NCI-H146 treated with DMSO at 0.1 percent for 48 hours (cell line): Measurements from ENCODE around the gene SKIC8.

Source experiments
- DNase-seq: peaks from one replicate; lab custom pipeline; 2025; ENCODE audit not compliant: unreplicated experiment; lab: John Stamatoyannopoulos, UW

SKIC8 gene

GRCh38 chr15:78301326-78301725 lies 1.9 kb upstream of the SKIC8 start:
- no peak for DNase-seq

GRCh38 chr15:78292219-78292618 lies 7.2 kb downstream of the SKIC8 start:
- DNase-seq = no peak

GRCh38 chr15:78291698-78292097 lies 7.7 kb downstream of the SKIC8 start:
- DNase-seq = no peak

GRCh38 chr15:78291052-78291451 lies 8.4 kb downstream of the SKIC8 start:
- DNase-seq = no peak

- no peak for DNase-seq
These were observed 9.2 kb downstream of the SKIC8 start for GRCh38 chr15:78290222-78290621.

GRCh38 chr15:78284758-78285157 lies 14.7 kb downstream of the SKIC8 start:
- no peak for DNase-seq

- no peak for DNase-seq
These were observed 17.1 kb downstream of the SKIC8 start for GRCh38 chr15:78282324-78282723.

- DNase-seq = no peak
These were observed 18.9 kb downstream of the SKIC8 start for GRCh38 chr15:78280319-78281072.

- no peak for DNase-seq
These were observed 23.1 kb downstream of the SKIC8 start for GRCh38 chr15:78276064-78276943.

GRCh38 chr15:78274994-78275393 lies 24.4 kb downstream of the SKIC8 start:
- DNase-seq = no peak

- no peak for DNase-seq
These were observed 26.6 kb downstream of the SKIC8 start for GRCh38 chr15:78272776-78273175.

- no peak for DNase-seq
These were observed 27.1 kb downstream of the SKIC8 start for GRCh38 chr15:78272316-78272715.

GRCh38 chr15:78266806-78267205 lies 32.6 kb downstream of the SKIC8 start:
- DNase-seq = no peak

- DNase-seq = no peak
These were observed 33.2 kb downstream of the SKIC8 start for GRCh38 chr15:78266229-78266628.

GRCh38 chr15:78265752-78266224 lies 33.6 kb downstream of the SKIC8 start:
- no peak for DNase-seq

- no peak for DNase-seq
These were observed 34.3 kb downstream of the SKIC8 start for GRCh38 chr15:78265137-78265460.

- DNase-seq = peak; percentile 34
These were observed 34.9 kb downstream of the SKIC8 start, which contains the start of gene DNAJA4 for GRCh38 chr15:78264304-78265136. TSS of gene DNAJA4 (plus strand) at chr15:78264562. CDS start at chr15:78264764, 202 bp downstream.

- DNase-seq = no peak
These were observed 35.5 kb downstream of the SKIC8 start for GRCh38 chr15:78263907-78264303.

- no peak for DNase-seq
These were observed 36.0 kb downstream of the SKIC8 start for GRCh38 chr15:78263351-78263781.

GRCh38 chr15:78261062-78261461 lies 38.3 kb downstream of the SKIC8 start:
- no peak for DNase-seq

GRCh38 chr15:78260489-78260888 lies 38.9 kb downstream of the SKIC8 start:
- DNase-seq = no peak
